HG02588 (cell line): ENCODE results near the gene GFRA1.

Experiments used
- ATAC-seq: cut with Tn5 transposase; IDR thresholded peaks from one replicate; pipeline ENCODE4 v1.9.1; 2021; ENCODE audit warnings: mild to moderate bottlenecking, moderate library complexity; ENCODE audit not compliant: unreplicated experiment

GFRA1 gene

DNA sequence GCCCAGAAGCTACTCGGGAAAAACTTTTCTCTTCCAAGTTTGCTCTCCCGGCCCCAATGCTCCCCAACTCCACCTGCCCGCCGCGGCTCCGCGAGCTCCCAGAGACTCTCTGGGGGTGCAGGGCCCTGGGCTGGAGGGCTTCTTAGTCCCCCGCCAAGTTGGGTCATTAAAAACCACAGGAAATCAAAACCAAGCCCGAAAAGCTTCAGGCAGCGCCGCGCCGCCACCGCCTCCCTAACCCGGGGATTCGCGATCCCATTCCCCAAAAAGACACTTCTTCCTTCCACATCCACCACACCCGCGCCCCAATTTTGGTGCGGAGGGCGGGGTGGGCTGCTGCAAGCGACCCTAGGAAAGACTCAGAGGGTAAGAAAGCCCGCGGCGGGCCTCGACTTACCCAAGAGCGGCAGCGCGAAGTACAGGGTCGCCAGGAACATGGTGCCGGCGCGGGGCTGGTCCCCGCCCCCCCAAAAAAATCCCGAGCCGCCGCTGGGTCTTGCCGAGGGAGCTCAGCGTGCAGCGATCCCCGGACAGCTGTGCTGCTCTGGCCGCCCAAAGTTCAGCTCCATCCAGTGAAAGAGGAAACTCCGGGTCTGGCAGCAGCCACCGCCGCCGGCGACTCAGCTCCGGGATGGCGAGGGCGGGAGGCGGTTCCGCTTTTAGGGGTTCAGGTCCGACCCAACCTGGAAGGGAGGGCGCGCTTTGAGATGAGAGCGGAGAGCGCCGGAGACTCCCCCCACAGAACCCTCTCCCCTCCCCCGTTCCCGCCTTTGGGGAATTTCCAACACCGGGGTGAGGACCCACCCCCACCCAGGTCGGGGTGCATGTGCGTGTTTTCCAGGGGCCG is 1.2 kb downstream of the GFRA1 start:
- ATAC-seq, result no peak

DNA sequence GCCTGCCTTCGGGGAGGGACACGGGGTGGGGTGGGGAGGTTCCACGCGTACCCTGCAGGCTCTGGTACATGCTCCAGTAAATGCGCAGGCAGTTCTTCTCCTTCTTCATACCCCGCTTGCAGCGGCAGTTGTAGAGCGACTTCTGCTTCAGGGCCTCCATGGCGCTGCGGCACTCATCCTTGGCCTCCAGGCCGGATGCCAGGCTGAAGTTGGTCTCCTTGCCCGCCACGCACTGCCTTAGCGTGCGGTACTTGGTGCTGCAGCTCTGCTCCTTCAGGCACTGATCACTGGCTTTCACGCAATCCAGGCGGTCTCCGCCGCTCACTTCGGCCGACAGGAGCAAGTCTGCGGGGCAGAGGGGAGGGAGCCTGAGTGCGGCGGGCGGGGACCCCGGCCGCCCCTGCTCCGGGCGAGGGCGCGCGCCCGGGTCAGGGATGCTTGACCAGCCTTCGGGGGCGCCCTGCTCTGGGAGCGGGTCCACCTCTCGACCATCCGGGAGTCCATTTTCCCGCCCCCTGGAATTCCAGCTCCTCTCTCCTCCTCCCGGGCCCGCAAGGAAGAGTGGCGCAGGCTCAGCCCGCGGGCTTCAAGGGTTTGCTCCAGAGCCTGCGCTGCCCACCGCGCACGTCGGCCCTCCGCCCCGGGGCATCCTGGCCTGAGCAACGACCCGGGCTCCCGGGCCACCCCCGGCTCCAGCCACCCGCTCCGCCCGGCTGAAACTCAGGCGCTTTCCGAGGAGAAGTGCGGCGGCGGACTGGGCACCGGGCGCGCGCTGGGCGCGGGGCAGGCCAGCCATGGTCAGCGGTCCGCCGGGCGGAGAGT is 2.0 kb downstream of the GFRA1 start:
- no peak for ATAC-seq

DNA sequence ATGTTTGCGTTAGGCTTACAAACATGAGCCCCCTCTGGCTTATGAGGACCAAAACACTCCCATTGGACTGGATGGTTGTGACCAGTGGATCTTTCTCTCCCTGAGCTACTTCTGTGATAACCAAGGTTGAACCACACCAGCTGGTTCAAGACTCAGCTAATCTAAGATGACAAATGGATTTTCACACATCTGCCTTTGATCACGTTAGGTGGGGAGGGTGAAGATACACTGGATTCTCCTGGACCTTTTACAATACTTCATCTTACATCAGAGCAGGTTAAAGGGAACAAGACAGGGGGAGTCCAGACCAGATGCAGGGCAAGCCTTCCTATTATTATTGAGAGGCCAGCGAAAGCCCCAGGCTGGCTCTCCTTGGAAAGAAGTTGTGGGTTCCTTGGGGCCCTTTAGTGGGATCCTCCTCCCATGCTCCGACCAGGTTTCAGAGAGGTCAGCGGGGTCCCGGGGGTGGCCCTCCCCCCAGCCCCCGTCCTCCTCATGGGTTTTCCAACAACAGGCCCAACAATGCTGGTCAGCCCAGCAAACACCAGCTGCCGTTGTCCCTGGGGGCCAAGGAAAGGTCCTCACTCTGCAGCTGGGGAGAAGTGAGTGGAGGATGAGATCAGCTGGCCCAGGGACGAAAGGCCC is 2.8 kb downstream of the GFRA1 start:
- no peak for ATAC-seq

DNA sequence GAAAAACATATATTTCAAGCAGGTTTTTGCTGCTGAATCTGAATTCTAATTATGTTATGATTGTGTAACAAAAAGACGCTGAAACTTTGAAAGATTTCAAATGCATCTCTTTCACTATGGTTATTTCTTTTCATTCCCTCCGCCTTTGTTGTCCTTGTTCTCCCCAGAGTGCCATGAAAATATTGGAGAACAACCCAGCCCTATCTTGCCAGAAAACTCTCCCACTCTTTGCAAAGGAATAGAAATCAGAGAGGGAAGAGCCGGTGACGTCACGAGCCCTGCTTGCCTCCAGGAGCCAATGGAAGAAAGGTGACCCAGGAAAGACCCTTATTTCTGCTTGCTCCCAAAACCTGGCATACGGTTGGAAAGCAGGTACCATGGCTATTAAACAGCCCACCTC is 3.4 kb downstream of the GFRA1 start:
- ATAC-seq, result no peak

DNA sequence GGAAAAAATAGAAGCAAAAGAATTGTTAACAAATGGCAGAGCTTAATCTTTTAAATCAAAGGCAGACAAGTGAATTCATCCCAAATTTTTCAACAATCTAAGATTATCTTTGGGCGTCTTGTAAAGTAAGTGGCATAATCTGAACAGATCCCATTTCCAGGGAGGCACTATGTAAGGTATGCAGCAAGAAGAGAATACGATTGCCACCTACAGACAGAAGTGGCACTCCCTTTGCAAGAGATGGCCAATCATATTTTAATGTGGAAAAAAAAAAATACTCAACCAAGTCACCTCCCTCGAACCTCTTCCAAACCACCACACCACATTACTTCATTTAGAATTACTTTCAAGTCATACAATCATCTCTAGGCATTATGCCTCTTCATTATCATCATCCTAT is 4.0 kb downstream of the GFRA1 start:
- no peak for ATAC-seq

DNA sequence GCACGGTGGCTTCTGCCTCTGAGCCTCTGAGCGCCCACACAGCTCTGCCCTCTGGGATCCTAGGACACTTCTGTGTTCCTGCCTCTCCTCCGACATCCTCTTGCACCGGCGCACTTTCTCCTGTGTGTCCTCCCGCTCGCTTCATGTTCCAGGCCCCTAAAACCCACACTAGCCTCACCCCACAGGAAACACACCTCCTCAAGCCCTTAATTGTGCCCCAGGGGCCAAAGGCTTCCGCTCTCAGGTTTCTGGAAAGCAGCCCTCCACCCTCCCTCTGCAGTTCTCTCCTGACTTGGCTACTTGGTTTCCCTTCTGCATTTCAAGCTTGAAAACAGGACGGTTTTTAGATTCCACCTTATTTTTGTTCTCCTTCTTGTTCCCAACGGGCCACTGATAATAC is 7.3 kb downstream of the GFRA1 start:
- ATAC-seq, result no peak

DNA sequence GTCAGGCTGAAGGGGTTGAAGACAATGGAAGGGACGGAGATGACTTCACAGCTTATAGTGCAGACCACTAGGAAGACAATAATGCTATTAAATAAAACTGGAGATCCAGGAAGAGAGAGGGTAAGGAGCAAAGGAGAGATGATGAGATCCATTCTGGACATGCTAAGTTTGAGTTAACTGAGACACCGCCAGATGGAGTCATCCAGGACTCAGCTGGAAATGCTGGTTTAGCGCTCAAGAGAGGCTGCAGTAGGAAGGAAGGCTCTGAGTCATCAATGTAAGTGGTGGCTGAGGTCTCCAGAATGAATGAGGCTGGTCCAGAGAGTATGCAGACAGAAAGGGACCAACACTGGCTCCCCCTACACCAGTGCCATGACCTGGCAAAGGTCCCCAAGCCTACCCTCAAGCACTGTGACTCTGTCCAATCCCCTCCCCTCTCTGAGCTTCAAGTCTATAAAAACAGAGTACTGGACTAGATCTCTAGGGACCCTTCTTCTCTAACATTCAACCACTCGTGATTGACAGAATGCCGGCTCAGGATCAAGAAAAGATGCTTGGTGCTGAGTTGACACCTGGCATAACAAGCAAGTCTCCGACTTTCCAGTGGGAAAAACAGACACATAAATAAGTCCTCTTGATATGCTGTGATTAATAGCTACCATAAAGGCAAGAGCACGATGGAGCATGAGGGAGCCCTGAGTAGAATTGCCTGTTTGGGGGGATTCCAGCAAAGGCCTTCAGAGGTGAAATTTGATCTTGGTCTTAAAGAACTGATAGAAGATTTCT is 8.9 kb downstream of the GFRA1 start:
- ATAC-seq, result no peak

DNA sequence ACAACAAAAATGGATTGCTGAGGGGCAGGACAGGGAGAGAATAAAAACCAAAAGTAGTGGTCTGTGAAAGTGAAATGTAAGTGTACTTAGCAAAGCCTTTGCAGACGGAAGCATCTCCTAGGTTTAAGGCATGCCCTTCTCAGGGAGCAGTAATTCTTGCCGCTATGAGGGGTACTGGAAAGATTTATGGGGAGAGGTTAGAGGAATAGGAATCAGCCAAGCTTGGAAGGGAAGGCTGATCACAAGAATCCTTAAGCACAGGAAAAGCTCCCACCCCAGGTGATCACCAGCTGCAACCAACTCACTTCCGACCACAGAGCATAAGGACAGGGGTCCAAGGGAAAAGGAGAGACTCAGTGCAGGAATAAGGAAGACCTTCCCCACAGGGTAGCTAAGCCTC is 10.3 kb downstream of the GFRA1 start:
- ATAC-seq, result no peak

DNA sequence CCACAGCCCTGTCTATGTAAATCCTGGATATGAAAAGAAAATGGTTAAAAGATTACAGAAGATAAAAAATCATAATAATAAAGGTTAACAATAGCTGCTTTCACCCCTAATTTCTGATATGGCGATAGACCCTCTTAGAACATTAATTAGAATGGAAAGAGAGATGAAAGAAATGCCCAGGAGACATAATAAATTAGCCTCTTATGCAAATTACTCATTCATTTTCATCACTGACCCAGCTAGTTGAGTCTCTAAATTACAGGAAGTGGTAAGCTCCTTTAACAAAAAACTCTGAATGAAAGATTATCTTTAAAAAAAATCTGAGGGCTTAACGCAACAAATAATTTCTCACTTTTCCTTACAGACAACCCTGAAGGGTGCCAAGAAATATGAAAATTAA is 12.4 kb downstream of the GFRA1 start:
- ATAC-seq, result no peak

DNA sequence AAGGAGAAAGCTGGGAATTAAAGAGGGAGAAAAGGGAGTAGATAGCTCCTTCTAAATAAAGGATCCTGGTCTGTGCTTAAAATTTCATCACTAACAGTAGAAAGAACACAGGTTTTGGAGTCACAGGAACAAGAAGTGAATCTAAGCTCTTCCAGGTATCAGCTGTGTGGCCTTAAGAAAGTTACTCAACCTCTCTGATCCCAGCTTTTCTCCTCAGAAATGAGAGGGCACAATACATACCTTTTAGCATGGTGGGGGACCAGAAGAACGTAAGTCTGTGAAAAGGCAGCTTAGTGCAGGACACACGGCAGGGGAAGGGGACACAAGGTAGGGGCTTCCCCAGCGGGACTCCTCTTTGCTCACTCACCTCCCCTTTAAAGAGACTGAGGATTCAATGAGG is 13.4 kb downstream of the GFRA1 start:
- no peak for ATAC-seq

DNA sequence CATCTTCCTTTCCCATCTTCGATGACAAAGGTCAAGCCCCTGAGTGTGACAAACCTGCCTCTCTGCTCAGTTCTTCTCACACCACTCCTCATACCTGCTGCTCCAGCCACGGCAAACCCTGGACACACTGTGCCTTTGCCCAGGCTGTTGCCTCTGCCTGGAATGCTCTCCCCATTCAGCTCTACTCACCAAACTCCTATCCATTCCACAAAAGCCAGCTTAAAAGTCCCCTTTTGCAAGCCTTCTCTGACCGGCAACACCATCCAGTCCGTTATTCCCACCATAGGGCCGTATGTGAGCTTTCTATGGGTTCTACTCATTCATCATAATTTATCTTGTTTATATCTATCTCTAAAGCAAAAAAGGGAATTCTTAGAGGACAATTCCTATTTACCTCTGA is 15.2 kb downstream of the GFRA1 start:
- no peak for ATAC-seq

DNA sequence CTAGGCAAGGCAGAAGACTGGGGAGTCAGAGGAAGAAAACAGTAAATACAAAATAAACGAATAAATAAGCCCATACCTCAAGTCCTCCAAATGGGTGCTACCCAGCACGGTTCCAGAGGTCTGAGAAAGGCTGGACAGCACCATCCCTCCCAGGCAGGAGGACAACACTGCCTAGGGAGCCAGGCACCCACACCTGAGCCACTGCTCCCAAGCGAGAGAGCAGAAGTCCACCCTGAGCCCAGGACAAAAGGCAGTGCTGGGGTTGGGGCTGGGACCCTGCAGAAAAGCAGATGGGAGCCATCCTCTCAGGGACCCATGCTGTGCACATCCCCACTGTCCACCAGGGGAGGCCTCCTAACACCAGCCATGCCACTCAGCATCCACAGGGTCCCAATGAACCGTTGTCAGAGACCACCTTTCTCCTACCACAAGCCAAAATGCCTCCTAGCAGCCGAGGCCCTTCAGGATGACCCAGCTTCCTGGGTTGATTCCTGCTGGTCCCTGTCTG is 16.2 kb downstream of the GFRA1 start:
- no peak for ATAC-seq

DNA sequence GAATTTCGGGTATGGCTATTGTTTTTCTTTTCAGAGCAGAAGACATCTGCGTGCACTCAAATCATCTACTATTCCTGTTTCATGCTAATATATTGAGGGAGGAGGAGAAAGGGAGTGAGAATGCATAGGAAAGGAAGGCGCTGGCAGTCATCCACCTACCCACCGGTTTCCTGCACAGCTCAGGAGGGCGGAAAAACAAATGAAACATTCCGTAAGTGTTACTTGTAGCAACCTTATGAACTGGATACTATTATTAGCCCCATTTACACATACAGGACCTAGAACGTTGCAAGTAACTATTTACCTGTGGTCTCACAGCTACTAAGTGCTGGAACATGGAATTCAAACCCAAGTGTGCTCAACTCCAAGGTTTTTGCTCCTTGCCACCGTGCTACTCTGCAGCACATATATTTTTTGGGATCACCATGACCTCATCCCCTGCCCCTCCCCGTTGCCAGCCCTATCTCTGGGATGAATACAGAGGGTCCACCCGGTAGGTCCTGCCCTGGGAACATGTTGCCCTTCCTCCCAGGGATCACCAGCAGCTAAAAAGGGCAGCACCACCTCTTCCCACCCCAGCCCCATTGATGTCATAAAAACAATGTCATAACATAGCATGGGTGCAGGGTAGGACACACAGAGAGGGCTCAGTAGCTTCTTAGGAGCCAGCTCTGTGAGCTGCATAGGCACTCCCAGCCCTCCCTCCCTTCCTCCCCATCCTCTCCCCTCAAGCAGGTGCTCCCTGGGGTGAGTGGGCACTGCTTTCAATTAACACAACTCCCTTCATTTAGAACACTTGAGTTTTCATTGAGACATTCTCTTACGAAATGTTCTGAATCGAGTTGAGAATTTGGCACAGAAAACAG is 16.9 kb downstream of the GFRA1 start:
- ATAC-seq, result no peak

DNA sequence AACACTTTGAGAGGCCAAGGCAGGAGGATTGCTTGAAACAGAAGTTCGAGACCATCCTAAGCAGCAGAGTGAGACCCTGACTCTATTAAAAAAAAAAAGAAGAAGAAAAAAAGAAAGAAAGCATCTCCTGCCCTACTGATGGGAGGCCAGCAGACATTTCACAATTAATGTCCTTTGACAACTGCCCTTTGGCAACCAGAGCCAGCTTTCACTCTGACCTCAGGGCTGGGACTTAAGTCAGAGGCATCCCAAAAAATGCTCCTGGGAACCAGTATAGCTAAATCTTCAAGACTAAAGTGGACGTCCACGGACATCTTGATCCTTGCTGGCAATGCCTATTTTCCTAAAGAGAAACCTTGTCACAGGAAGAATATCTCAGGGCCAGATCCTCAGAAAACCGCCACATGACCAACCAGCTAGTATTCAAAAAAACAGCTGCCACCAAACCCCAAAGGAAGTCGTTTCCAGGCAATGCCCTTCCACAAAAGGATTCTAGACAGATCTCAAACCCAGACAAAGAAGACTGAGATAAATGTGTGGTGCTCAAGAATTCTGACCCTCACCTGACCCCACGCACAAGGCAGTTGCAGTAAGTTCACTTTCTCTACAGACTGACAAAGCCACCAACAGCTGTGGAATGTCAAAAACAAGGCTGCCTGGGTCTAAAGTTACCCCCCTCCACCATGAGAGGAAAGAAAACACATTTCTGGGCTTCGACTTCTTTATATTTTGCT is 18.4 kb downstream of the GFRA1 start:
- no peak for ATAC-seq

DNA sequence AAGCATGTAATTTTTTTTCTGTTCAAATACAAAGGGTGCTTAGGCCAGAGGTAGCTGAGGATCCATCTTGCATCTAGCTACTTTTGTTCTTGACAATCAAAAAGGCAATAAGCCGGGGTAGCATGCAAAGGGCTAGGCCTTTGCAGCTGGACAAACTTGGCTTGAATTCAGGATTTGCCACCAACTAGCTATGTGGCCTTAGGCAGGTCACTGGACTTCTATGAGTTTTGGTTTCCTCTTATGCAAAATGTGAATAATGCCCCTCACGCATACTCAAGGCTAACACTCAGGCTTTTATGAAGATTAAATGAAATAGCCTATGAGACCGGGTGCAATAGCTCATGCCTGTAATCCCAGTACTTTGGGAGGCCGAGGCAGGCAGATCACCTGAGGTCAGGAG is 19.3 kb downstream of the GFRA1 start:
- no peak for ATAC-seq

DNA sequence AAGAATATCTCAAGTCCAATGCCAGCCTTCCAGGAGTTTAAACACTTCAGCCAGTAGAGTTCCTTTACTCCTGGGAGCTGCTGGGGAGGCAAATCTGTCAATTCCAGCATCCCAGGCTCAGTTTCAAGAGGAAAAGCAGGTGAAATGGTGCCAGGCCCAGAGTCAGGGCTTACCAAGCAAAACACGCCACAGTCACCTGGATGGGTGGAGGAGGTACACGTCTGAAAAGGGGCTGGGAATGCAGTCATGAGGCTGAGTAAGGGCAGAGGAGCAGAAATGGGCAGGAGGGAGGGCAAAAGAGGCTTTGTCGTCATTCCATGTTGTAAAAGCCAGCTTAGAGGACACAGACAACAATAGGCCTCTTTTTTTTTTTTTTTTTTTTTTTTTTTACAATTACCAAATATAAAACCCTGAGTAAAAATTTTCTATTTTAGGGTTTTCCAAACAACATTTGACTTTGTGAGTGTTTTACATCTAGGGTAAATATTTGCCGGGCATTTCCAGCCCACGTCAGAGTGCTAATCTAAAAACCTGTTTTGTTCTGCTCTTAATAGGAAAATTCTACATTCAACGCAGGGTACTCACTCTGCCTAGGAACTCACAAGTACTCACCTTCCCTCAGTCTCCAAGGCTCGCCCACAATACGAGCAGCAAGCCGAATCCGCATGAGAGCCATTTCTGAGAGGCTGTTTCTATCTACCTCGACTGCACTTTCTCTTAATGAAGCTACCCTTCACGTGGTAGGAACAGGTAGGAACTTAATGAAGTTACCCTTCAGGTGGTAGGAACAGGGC is 21.2 kb downstream of the GFRA1 start:
- no peak for ATAC-seq

DNA sequence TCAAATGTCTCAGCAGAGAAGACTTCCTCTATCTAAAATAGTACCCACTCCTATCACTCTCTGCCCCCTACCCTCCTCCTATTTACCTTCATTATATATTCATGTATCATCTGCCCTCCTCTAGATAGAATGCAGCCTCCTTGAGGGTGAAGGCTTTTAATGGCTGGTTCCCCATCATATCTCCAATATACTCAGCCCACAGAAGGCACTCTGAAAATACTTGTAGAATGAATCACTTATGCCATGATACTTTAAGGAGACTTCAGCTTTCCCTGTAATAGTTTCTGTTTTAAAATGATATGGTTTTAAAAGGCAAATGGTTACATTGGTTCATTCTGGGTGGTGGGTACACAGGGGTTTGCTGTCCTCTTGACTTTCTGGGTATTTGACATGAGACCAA is 25.3 kb downstream of the GFRA1 start:
- no peak for ATAC-seq

DNA sequence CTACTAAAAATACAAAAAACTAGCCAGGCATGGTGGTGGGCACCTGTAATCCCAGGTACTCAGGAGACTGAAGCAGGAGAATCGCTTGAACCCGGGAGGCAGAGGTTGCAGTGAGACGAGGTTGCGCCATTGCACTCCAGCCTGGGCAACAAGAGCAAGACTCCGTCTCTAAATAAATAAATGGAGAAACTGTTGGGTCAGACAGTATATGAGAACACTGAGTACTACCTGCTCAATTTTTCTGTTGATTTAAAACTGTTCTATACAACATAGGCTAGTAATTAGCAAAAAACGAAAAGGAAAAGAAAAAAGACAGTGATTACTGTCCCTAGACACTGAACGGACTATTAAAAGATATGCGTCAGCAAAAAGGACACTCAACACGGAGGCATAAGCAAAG is 26.7 kb downstream of the GFRA1 start:
- no peak for ATAC-seq
